VCaP (cell line): Measurements from ENCODE around the gene PACRGL.
A peak's percentile ranks its signal among the peaks of the same experiment; 100 is the strongest.
"Not testable (repeated sequence)": the region's sequence is repeated elsewhere in the genome, so short reads cannot be mapped to it uniquely, and the experiment has no call there.

Experiments used
- H3K27ac ChIP-seq: fragments of 450-650 bp; 2 replicates; pipeline ENCODE4 v1.5.1; 2017
- TF ChIP-seq, protein P1 (sequence below): fragments of 450-650 bp; conservative IDR thresholded peaks from 2 replicates; pipeline ENCODE4 v1.5.1; 2017; ENCODE audit warnings: mild to moderate bottlenecking, moderate library complexity

The PACRGL gene

DNA sequence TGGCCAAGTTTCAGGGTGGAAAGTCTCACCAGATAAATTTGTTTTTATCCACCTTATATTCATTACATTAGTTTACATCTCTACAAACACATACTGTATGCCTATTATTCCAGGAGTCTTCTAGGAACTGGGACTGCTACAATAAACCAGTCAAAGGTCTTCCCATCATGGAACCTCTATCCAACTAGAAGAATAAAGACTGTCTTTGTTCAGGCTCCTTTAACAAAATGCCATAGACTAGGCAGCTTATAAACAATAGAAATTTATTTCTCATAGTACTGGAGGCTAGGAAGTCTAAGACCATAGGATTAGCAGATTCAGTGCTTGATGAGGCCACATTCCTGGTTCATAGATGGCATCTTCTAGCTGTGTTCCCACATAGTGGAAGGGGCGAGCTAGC lies 61.6 kb downstream of the PACRGL start:
- no peak overlapping the region for H3K27ac ChIP-seq
- TF ChIP-seq, protein P1, sequence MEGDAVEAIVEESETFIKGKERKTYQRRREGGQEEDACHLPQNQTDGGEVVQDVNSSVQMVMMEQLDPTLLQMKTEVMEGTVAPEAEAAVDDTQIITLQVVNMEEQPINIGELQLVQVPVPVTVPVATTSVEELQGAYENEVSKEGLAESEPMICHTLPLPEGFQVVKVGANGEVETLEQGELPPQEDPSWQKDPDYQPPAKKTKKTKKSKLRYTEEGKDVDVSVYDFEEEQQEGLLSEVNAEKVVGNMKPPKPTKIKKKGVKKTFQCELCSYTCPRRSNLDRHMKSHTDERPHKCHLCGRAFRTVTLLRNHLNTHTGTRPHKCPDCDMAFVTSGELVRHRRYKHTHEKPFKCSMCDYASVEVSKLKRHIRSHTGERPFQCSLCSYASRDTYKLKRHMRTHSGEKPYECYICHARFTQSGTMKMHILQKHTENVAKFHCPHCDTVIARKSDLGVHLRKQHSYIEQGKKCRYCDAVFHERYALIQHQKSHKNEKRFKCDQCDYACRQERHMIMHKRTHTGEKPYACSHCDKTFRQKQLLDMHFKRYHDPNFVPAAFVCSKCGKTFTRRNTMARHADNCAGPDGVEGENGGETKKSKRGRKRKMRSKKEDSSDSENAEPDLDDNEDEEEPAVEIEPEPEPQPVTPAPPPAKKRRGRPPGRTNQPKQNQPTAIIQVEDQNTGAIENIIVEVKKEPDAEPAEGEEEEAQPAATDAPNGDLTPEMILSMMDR, result no peak

DNA sequence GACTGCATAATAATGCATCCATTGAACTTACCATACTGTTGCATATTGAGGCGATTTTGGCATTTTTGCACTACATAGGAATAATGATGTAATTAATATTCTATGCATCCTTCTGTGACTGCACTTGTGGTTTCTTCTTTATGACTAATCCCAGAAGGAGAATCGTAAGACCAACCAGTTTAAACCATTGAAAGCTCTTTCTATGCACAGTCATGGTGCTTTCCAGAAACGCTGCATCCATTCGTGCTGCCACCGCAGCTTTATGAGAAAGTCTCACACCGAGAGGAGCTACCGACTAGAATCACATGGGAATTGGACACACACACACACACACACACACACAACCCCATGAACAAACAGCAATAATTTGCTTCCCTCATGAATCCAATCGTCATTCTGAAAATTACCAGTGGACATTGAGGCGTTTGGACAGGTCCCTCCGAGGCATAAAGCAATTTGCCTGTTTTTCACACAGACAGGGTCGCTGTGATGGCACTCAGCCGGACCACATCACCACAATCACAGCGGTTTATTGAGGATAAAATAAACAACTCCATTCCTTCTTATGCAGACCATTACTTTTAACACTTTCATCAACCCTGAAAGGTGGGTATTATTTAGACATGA lies 64.2 kb downstream of the PACRGL start:
- TF ChIP-seq, protein P1, result no peak

DNA sequence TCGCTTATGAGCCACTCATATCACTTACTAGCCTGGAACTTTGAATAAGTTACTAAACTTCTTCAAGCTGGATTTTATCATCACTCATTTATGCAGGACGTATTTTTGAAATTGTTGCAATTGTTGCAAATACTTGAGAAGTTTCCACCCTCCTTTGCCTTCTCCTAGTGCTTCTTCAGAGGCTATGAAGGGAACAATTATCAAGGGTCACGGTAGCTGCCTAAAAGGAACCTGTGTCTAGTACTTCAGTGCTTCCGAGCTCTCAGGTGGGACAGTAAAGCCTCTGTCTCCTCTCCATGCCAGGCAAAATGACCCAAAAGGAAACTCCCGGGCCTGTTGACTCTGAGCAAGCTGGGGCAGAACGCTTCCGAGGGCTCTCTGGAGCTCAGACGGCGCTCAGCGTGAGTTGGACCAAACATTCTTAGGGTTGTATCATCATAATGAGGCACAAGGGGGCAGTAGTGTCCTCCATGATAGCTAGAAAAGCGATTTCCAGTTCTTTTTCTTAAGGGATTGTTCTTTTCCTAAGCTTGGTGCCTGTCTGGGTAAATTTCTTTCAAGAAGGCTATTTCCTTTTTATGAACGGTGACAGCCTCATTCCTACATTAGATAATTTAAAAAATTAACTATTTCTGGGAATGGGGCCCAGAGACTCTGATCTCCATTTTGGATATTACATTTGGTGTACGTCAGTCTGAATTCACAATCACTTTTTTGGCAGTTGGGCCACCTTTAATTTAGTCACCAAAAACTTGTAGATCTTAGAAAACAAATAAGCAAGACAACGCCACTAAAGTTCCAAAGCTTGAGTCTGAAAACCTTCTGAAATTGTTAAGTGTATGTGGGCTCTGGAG lies 73.1 kb downstream of the PACRGL start:
- TF ChIP-seq, protein P1, result peak; percentile 82
- H3K27ac ChIP-seq, result no peak overlapping the region

More for the DNA sequence above, 64.2 kb downstream of the PACRGL start:
- no peak overlapping the region for H3K27ac ChIP-seq

DNA sequence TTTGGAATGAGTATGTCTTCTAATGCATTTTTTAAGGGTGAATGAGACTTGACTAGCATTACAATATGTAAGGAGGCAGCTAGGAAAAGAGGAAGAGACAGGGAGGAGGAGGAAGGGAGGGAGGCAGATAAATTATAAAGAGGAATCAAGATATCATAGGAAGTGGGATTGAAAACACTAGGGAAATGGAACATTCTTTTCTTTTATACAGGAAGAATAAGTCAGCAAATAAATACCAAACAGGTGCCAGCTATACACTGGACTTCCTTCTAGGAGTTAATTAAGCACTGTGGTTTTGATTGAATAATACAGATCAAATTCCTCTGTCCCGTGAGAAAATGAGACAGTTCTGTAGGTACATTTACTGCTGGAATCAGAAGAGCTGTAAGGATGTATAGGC lies 78.6 kb downstream of the PACRGL start:
- H3K27ac ChIP-seq, result no peak overlapping the region
- TF ChIP-seq, protein P1, result no peak

DNA sequence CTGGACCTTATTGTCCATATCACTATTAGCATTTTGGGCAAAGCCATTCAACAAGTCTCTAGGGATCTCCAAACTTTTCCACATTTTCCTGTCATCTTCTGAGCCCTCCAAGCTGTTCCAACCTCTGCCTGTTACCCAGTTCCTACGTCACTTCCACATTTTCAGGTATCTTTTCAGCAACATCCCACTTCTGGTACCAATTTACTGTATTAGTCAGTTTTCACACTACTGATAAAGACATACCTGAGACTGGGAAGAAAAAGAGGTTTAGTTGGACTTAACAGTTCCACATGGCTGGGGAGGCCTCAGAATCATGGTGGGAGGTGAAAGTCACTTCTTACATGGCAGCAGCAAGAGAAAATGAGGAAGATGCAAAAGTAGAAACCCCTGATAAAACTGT lies 82.9 kb downstream of the PACRGL start:
- H3K27ac ChIP-seq, result not testable (repeated sequence)

DNA sequence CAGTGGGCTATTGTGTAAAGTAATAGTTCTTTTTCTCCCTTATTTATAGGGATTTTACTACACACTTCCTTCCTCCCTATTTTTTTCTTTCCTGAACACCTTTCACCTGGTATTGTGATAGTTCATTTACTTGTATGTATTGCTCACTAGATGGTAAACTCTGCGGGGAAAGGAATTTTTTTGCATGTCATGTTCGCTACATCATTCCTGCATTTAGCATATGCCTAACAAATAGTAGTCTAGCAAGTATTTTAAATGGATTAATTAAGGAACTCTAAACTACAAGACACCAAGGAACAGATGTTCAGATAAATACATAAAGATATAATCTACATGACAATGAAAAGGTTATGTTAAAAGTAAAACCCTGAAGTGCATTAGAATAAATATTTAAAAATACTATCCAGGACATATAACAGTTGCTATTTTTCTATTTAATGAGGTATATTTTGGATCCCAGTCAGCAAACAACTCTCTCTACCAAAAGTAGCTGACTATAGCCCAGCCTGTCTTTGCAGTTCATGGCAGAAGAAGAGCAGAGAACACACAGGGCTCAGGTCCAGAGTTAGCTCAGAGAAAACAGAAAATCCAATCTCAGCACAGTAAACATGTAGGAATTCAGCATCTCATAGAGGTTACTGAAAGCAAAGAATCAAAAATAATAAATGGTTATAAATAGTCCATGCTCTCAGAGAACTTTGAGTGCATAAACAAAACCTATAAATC lies 87.8 kb downstream of the PACRGL start:
- TF ChIP-seq, protein P1, result no peak
- H3K27ac ChIP-seq, result peak overlapping the region; percentile 58
